ENCODE measurements around the gene BPIFB6. TPM values are rescaled to one million over a fixed set of nuclear protein-coding genes. Genes with fewer than 3 reads are reported as not detected.

The BPIFB6 gene
- total and polyA plus RNA-seq, 10 of the 15 experiments (the other 5 are each of a cell fraction or from before 2014, with no cell fraction given) = not detected

- Histone ChIP-seq H4K20me1 (ENCODE audit: control insufficient read depth, insufficient read depth) (no peaks in the 10 kb centered on the region), H3K4me2 (ENCODE audit: control insufficient read depth, insufficient read depth) (no peak overlapping the region), H3K4me3 (no peak overlapping the region), H3K9ac (ENCODE audit: control insufficient read depth, insufficient read depth, low read length) (no peak overlapping the region), H3K27ac (ENCODE audit: control insufficient read depth, insufficient read depth) (no peak overlapping the region), H3K9me3 (replicated peaks; ENCODE audit: control insufficient read depth, insufficient read depth, low read length) (no peaks in the 10 kb centered on the region), H2AFZ (ENCODE audit: control insufficient read depth, low read depth, low read length) (no peak overlapping the region), H3K4me1 (ENCODE audit: control insufficient read depth, insufficient read depth, low read length) (no peaks in the 10 kb centered on the region), H3K79me2 (ENCODE audit: control insufficient read depth, insufficient read depth, low read length) (no peaks in the 10 kb centered on the region), H3K36me3 (ENCODE audit: control insufficient read depth in 2 of 2, insufficient read depth in 2 of 2, low read length in 1 of 2) (no peaks in the 10 kb centered on the region), H3K27me3 (replicated peaks in 1 of 2; ENCODE audit: control insufficient read depth in 2 of 2, insufficient read depth in 2 of 2, low read length in 1 of 2) (no peaks in the 10 kb centered on the region; a peak in 1 of 4 replicates)
- CTCF ChIA-PET = no interaction called here
- 23% methylated on average over 2 of the region's 2 CpGs for WGBS (ENCODE audit: insufficient coverage, insufficient replicate concordance, low lambda C conversion rate, missing lambda C conversion rate)
- TF ChIP-seq BRCA1 (IDR thresholded peaks at IDR 0.05; ENCODE audit: low read depth, low read length) (no peak), E4F1 (IDR thresholded peaks at IDR 0.05; ENCODE audit: borderline replicate concordance, partially characterized antibody) (no peak), CHD1 (IDR thresholded peaks at IDR 0.05; ENCODE audit: low read depth, low read length) (no peak), IKZF1 (conservative IDR thresholded peaks at IDR 0.05) (no peak), ZNF687 (IDR thresholded peaks at IDR 0.05) (no peak), TBL1XR1 (IDR thresholded peaks at IDR 0.05; ENCODE audit: low read depth, low read length) (no peak)
- DNase-seq (ENCODE audit: low read depth, low spot score) (no peak), ATAC-seq (no peak), FAIRE-seq (no peak)
- SMC1A ChIA-PET (ENCODE audit: uncharacterized antibody, unreplicated experiment) = no interaction called here
- RAD21 ChIA-PET (ENCODE audit: unreplicated experiment) = no interaction called here
- POLR2A ChIA-PET = no interaction called here
- no TSS peak for BruUV-seq (replicated peaks)
- intact Hi-C loops (cut with micrococcal nuclease; ENCODE audit: unreplicated experiment) (no loop called here), in situ Hi-C loops (cut with MboI) (no loop called here)
Observed at GRCh38 chr20:33054791-33055190, 23.3 kb downstream of the BPIFB6 start.

Measured in GM12878 (cell line).